ENCODE results near the gene ZFTA.
"Not testable (repeated sequence)": the region's sequence is repeated elsewhere in the genome, so short reads cannot be mapped to it uniquely, and the experiment has no call there.

Gene ZFTA

GRCh38 chr11:63771741-63772318 is 3.3 kb upstream of the ZFTA start:
- DNase-seq = not testable (repeated sequence)

- no peak for DNase-seq
Observed at GRCh38 chr11:63770763-63771162, 2.2 kb upstream of the ZFTA start.

GRCh38 chr11:63769714-63770455 is 1.3 kb upstream of the ZFTA start:
- DNase-seq = no peak

GRCh38 chr11:63769042-63769713 is 603 bp upstream of the ZFTA start:
- DNase-seq = no peak

- no peak for DNase-seq
Observed at GRCh38 chr11:63767565-63768236, 874 bp downstream of the ZFTA start.

GRCh38 chr11:63767267-63767564 is 1.4 kb downstream of the ZFTA start:
- DNase-seq = no peak

GRCh38 chr11:63766531-63767235 is 1.9 kb downstream of the ZFTA start:
- no peak for DNase-seq

- no peak for DNase-seq
Observed at GRCh38 chr11:63765688-63766241, 2.8 kb downstream of the ZFTA start.

GRCh38 chr11:63764679-63765647 is 3.6 kb downstream of the ZFTA start:
- DNase-seq = no peak

- no peak for DNase-seq
Observed at GRCh38 chr11:63764340-63764678, 4.3 kb downstream of the ZFTA start.

GRCh38 chr11:63763496-63764339 is 4.9 kb downstream of the ZFTA start:
- no peak for DNase-seq

- DNase-seq = no peak
Observed at GRCh38 chr11:63762654-63763495, 5.7 kb downstream of the ZFTA start.

GRCh38 chr11:63761931-63762653 is 6.5 kb downstream of the ZFTA start:
- DNase-seq = no peak

- DNase-seq = no peak
Observed at GRCh38 chr11:63761188-63761587, 7.4 kb downstream of the ZFTA start.

GRCh38 chr11:63760487-63761079 is 8.0 kb downstream of the ZFTA start:
- DNase-seq = no peak

- no peak for DNase-seq
Observed at GRCh38 chr11:63756919-63757761, 11.4 kb downstream of the ZFTA start.

GRCh38 chr11:63749624-63750023 is 19.0 kb downstream of the ZFTA start:
- no peak for DNase-seq

GRCh38 chr11:63747011-63747410 is 21.6 kb downstream of the ZFTA start:
- no peak for DNase-seq

All from cortex of kidney (tissue), 1 donor.